SU-DHL-6 (cell line): ENCODE results near the gene HSD17B8.
A peak's percentile ranks its signal among the peaks of the same experiment; 100 is the strongest.

ENCODE experiments used
- H2AFZ ChIP-seq: fragments of 200-600 bp; sonication (generic); 2 replicates; pipeline ENCODE4 v1.6.1; 2014; ENCODE audit warnings: low read depth, mild to moderate bottlenecking, moderate library complexity, mixed read lengths, antibody characterized with exemption, low read length; ENCODE audit not compliant: severe bottlenecking
- H3F3A ChIP-seq: fragments of 200-600 bp; shearing (Covaris generic); 2 replicates; pipeline ENCODE4 v1.6.0; 2016; ENCODE audit warnings: antibody characterized with exemption, mild to moderate bottlenecking; ENCODE audit not compliant: insufficient read depth
- H3K27ac ChIP-seq: fragments of 200-600 bp; sonication (generic); 2 replicates; pipeline ENCODE4 v1.5.1; 2016; ENCODE audit warnings: low read depth, mild to moderate bottlenecking, low read length, moderate library complexity, mixed read lengths
- H3K27me3 ChIP-seq: fragments of 200-600 bp; sonication (generic), shearing (Covaris generic); 2 replicates; pipeline ENCODE4 v1.6.0; 2014; ENCODE audit warnings: mild to moderate bottlenecking, low read length
- H3K36me3 ChIP-seq: fragments of 200-600 bp; sonication (generic); 2 replicates; pipeline ENCODE4 v1.6.1; 2014; ENCODE audit warnings: mild to moderate bottlenecking, low read length, mixed read lengths
- H3K4me2 ChIP-seq: fragments of 300-600, 200-600 bp; shearing (Covaris generic), sonication (generic); 2 replicates; pipeline ENCODE4 v1.6.0; 2014; ENCODE audit warnings: low read length, low read depth, mild to moderate bottlenecking; ENCODE audit not compliant: poor library complexity, severe bottlenecking
- H3K4me3 ChIP-seq: fragments of 200-600 bp; sonication (generic); 2 replicates; pipeline ENCODE4 v1.5.1; 2014; ENCODE audit warnings: antibody characterized with exemption, low read length, mild to moderate bottlenecking, mixed read lengths; ENCODE audit not compliant: insufficient read depth, poor library complexity, severe bottlenecking
- H3K79me2 ChIP-seq: fragments of 200-600 bp; sonication (generic); 2 replicates; pipeline ENCODE4 v1.6.1; 2014; ENCODE audit warnings: mild to moderate bottlenecking, low read length, moderate library complexity; ENCODE audit not compliant: insufficient read depth
- H3K9ac ChIP-seq: fragments of 200-600 bp; sonication (generic); 2 replicates; pipeline ENCODE4 v1.7.0; 2014; ENCODE audit warnings: mild to moderate bottlenecking, low read length
- H3K9me2 ChIP-seq: fragments of 200-600 bp; sonication (generic); replicated peaks from 2 replicates; pipeline ENCODE4 v1.6.1; 2014; ENCODE audit warnings: low read length; ENCODE audit not compliant: insufficient read depth
- H3K9me3 ChIP-seq: fragments of 200-600 bp; sonication (generic); 2 replicates; pipeline ENCODE4 v1.6.1; 2014; ENCODE audit warnings: low read length, mixed read lengths; ENCODE audit not compliant: insufficient read depth
- H4K20me1 ChIP-seq: fragments of 200-600 bp; sonication (generic); 2 replicates; pipeline ENCODE4 v1.6.1; 2014; ENCODE audit warnings: low read depth, mild to moderate bottlenecking, antibody characterized with exemption, low read length, moderate library complexity, mixed read lengths
- CTCF ChIP-seq: fragments of 200-600 bp; sonication (generic); IDR thresholded peaks from one replicate; pipeline ENCODE4 v1.5.1; 2017; ENCODE audit warnings: antibody characterized with exemption, mild to moderate bottlenecking, low read length, moderate library complexity; ENCODE audit not compliant: insufficient read depth, poor library complexity, severe bottlenecking
- EZH2phosphoT487 ChIP-seq: fragments of 200-600 bp; sonication (generic), shearing (Covaris generic); conservative IDR thresholded peaks from 2 replicates; pipeline ENCODE4 v1.6.1; 2018; ENCODE audit warnings: mild to moderate bottlenecking, antibody characterized with exemption, low read length, moderate library complexity, mixed read lengths

The HSD17B8 gene

GRCh38 chr6:33160096-33160495, 44.4 kb upstream of the HSD17B8 start:
- H3K27ac ChIP-seq, result no peak overlapping the region
- no peak overlapping the region for H2AFZ ChIP-seq
- H3F3A ChIP-seq, result no peaks in the 10 kb centered on the region
- no peaks in the 10 kb centered on the region for H3K9me2 ChIP-seq
- no peak overlapping the region for H3K4me2 ChIP-seq
- no peaks in the 10 kb centered on the region for H3K27me3 ChIP-seq
- H3K36me3 ChIP-seq, result no peaks in the 10 kb centered on the region
- no peaks in the 10 kb centered on the region for H4K20me1 ChIP-seq
- no peak overlapping the region for H3K4me3 ChIP-seq
- no peak overlapping the region for H3K9ac ChIP-seq
- TF ChIP-seq CTCF (no peak), EZH2phosphoT487 (no peak)
- H3K9me3 ChIP-seq, result no peaks in the 10 kb centered on the region
- no peaks in the 10 kb centered on the region for H3K79me2 ChIP-seq

- Histone ChIP-seq H3K4me2 (peak overlapping the region; percentile 58), H3K9me2 (no peaks in the 10 kb centered on the region), H3K4me3 (no peak overlapping the region), H3K9me3 (no peaks in the 10 kb centered on the region), H2AFZ (no peak overlapping the region), H3F3A (no peaks in the 10 kb centered on the region), H4K20me1 (no peaks in the 10 kb centered on the region), H3K9ac (peak overlapping the region; percentile 42; the same call in 1 of the 2 replicates), H3K79me2 (no peaks in the 10 kb centered on the region), H3K27ac (no peak overlapping the region), H3K27me3 (no peaks in the 10 kb centered on the region), H3K36me3 (no peaks in the 10 kb centered on the region)
- TF ChIP-seq EZH2phosphoT487, result no peak
- TF ChIP-seq CTCF, result no peak
Measured at GRCh38 chr6:33160728-33161344, 43.6 kb upstream of the HSD17B8 start.

- H3K36me3 ChIP-seq, result no peaks in the 10 kb centered on the region
- no peaks in the 10 kb centered on the region for H3K79me2 ChIP-seq
- H3K9me2 ChIP-seq, result no peaks in the 10 kb centered on the region
- H3K9ac ChIP-seq, result peak overlapping the region; percentile 42
- peak overlapping the region; percentile 58 for H3K4me2 ChIP-seq
- no peaks in the 10 kb centered on the region for H3K27me3 ChIP-seq
- H3F3A ChIP-seq, result no peaks in the 10 kb centered on the region
- no peak overlapping the region for H3K27ac ChIP-seq
- H3K9me3 ChIP-seq, result no peaks in the 10 kb centered on the region
- TF ChIP-seq CTCF, result peak; percentile 100
- 0 out of 2 replicates have a peak, but pooled peaks have one; percentile 33 for TF ChIP-seq EZH2phosphoT487
- no peaks in the 10 kb centered on the region for H4K20me1 ChIP-seq
- H3K4me3 ChIP-seq, result peak overlapping the region; percentile 30
- H2AFZ ChIP-seq, result peak overlapping the region; percentile 90
Measured at GRCh38 chr6:33161354-33162331, 42.8 kb upstream of the HSD17B8 start.
